ENCODE results near the gene DYSF. TPM values are rescaled to one million over a fixed set of nuclear protein-coding genes. Genes with fewer than 3 reads are reported as not detected.

Gene DYSF
- total RNA-seq, 1 experiment from 2014 or later = 0.31 TPM

DNA sequence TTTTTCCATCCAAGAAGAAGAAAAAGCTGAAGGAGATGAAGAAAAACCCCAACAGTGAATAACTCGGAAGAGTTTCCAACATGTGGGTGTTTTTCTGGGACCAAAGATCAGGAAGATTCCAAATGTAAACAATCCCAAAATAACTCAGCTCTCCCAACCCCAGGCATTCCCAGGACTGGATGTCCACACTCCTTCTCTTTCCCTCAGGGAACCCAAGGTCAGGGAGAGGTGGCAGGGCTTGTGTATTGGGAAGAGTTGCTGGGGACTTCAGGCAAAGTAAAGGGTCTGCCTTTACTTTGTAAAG is 268.0 kb downstream of the DYSF start:
- TF ChIP-seq REST (IDR thresholded peaks at IDR 0.05; ENCODE audit: insufficient read depth in 1 of 2, low read depth in 2 of 2, low read length in 1 of 2) (no peak), TCF7L2 (IDR thresholded peaks at IDR 0.05; ENCODE audit: low read depth, low read length) (no peak), SIN3A (IDR thresholded peaks at IDR 0.05; ENCODE audit: borderline replicate concordance, insufficient read depth, low read depth, low read length) (no peak), CTCF (IDR thresholded peaks at IDR 0.05) (no peak), POLR2AphosphoS5 (IDR thresholded peaks at IDR 0.05; ENCODE audit: low read depth, low read length) (no peak)
- H3K27ac ChIP-seq (ENCODE audit: low read length) = no peak overlapping the region
- ATAC-seq (no peak), DNase-seq (ENCODE audit: low read depth, low spot score) (no peak)
- peaks cover 10% of the 10 kb centered on the region; the same call in 1 of the 2 replicates for H3K9me3 ChIP-seq (ENCODE audit: control insufficient read depth, insufficient read depth, low read depth, low read length)
- no TSS peak for BruUV-seq (replicated peaks)
- no peaks in the 10 kb centered on the region for H3K27me3 ChIP-seq (ENCODE audit: control insufficient read depth, insufficient read depth, low read length)
- CTCF ChIA-PET = no interaction called here
- POLR2A ChIA-PET = no interaction called here
- H3K4me1 ChIP-seq (ENCODE audit: control insufficient read depth, insufficient read depth, low read length) = 0 out of 2 replicates have a peak, but pooled peaks cover 3% of the 10 kb centered on the region
- no peaks in the 10 kb centered on the region for H3K36me3 ChIP-seq (ENCODE audit: control insufficient read depth, insufficient read depth, low read length)
- in situ Hi-C loops (cut with HindIII; ENCODE audit: low pct_unique_long_range_greater_than_20kb, low sequenced_read_pairs) = no loop called here
- intact Hi-C loops (cut with micrococcal nuclease; ENCODE audit: unreplicated experiment) = no loop called here
- H3K4me3 ChIP-seq (ENCODE audit: low read depth in 2 of 2, low read length in 2 of 2) = no peak overlapping the region

DNA sequence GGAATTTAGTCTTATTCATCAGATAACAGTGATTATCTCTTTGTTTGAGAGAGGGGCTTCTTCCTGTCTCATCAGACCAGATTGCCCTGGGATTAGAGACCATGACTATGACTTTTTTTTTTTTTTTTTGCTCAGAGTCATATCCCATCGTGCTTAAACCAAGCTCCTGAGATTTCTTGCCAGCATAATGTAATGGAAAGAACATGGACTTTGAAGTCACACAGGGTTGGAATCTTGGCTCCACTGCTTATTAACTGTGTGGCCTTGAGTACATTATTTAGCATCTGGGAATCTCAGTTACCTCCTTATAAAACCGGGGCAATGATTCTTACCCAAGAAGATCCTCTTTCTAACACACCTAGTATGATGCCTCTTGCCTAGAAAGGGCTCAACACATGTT is 268.3 kb downstream of the DYSF start:
- Histone ChIP-seq H3K4me1 (ENCODE audit: control insufficient read depth, insufficient read depth, low read length) (0 out of 2 replicates have a peak, but pooled peaks cover 3% of the 10 kb centered on the region), H3K9me3 (ENCODE audit: control insufficient read depth, insufficient read depth, low read depth, low read length) (peaks cover 10% of the 10 kb centered on the region; the same call in 1 of the 2 replicates), H3K4me3 (ENCODE audit: low read depth in 2 of 2, low read length in 2 of 2) (no peak overlapping the region), H3K27ac (ENCODE audit: low read length) (no peak overlapping the region), H3K36me3 (ENCODE audit: control insufficient read depth, insufficient read depth, low read length) (no peaks in the 10 kb centered on the region), H3K27me3 (ENCODE audit: control insufficient read depth, insufficient read depth, low read length) (no peaks in the 10 kb centered on the region)
- CTCF ChIA-PET = interaction anchor here (0.6 kb wide), 1 partner anchor 14 kb away, joined by 6 read pairs; no protein-coding TSS in a partner anchor
- intact Hi-C loops (cut with micrococcal nuclease; ENCODE audit: unreplicated experiment) (no loop called here), in situ Hi-C loops (cut with HindIII; ENCODE audit: low pct_unique_long_range_greater_than_20kb, low sequenced_read_pairs) (no loop called here)
- POLR2A ChIA-PET = no interaction called here
- TF ChIP-seq TCF7L2 (IDR thresholded peaks at IDR 0.05; ENCODE audit: low read depth, low read length) = no peak
- TF ChIP-seq SIN3A (IDR thresholded peaks at IDR 0.05; ENCODE audit: borderline replicate concordance, insufficient read depth, low read depth, low read length) = no peak
- TF ChIP-seq CTCF (IDR thresholded peaks at IDR 0.05) = no peak
- no peak for TF ChIP-seq POLR2AphosphoS5 (IDR thresholded peaks at IDR 0.05; ENCODE audit: low read depth, low read length)
- TF ChIP-seq REST (IDR thresholded peaks at IDR 0.05; ENCODE audit: insufficient read depth in 1 of 2, low read depth in 2 of 2, low read length in 1 of 2) = no peak
- no peak for ATAC-seq
- DNase-seq (ENCODE audit: low read depth, low spot score) = no peak
- BruUV-seq (replicated peaks) = no TSS peak
